ENCODE measurements around the gene TPP1.

Gene TPP1

GRCh38 chr11:6604081-6604626 lies 15.1 kb downstream of the TPP1 start:
- H3K36me3 ChIP-seq (ENCODE audit: control insufficient read depth, insufficient read depth, low read length) = no peaks in the 10 kb centered on the region
- H3K4me2 ChIP-seq (ENCODE audit: low read length) = peak overlapping the region; percentile 79
- peak overlapping the region; percentile 85 for H3K27ac ChIP-seq
- H3K9ac ChIP-seq = peak overlapping the region; percentile 76
- no peak for TF ChIP-seq CTCF (IDR thresholded peaks at IDR 0.05)
- peaks cover 20% of the 10 kb centered on the region for H3K79me2 ChIP-seq
- H3K27me3 ChIP-seq (ENCODE audit: control insufficient read depth, insufficient read depth, low read length) = no peaks in the 10 kb centered on the region
- H3K9me3 ChIP-seq (ENCODE audit: control insufficient read depth, low read length) = no peaks in the 10 kb centered on the region
- peaks cover 10% of the 10 kb centered on the region for H3K4me1 ChIP-seq
- peak overlapping the region; percentile 83 for H2AFZ ChIP-seq
- peak overlapping the region; percentile 90 for H3K4me3 ChIP-seq (ENCODE audit: low read depth, low read length)

- Histone ChIP-seq H3K4me3 (ENCODE audit: low read depth, low read length) (peak within 1 kb of the TSS; percentile 90), H2AFZ (peak within 1 kb of the TSS; percentile 85), H3K4me2 (ENCODE audit: low read length) (peak within 1 kb of the TSS; percentile 79), H3K4me1 (peaks cover 10% of the 10 kb centered on the region), H3K9me3 (ENCODE audit: control insufficient read depth, low read length) (no peaks in the 10 kb centered on the region), H3K9ac (peak within 1 kb of the TSS; percentile 76), H3K79me2 (peaks cover 20% of the 10 kb centered on the region), H3K36me3 (ENCODE audit: control insufficient read depth, insufficient read depth, low read length) (no peaks in the 10 kb centered on the region), H3K27me3 (ENCODE audit: control insufficient read depth, insufficient read depth, low read length) (no peaks in the 10 kb centered on the region), H3K27ac (peak within 1 kb of the TSS; percentile 85)
- TF ChIP-seq CTCF (IDR thresholded peaks at IDR 0.05) = no peak
Measured at GRCh38 chr11:6603287-6604080, 15.7 kb downstream of the TPP1 start, which contains the start of the genes ILK and RRP8. Gene ILK, plus strand, starts transcription at chr11:6603774. Its CDS starts 498 bp downstream, at chr11:6604272. Gene RRP8, minus strand, starts transcription at chr11:6603616. Its CDS starts 114 bp downstream, at chr11:6603502.

- Histone ChIP-seq H3K4me1 (peaks cover 10% of the 10 kb centered on the region), H3K79me2 (peaks cover 18% of the 10 kb centered on the region), H3K9ac (no peak overlapping the region), H3K9me3 (ENCODE audit: control insufficient read depth, low read length) (no peaks in the 10 kb centered on the region), H3K36me3 (ENCODE audit: control insufficient read depth, insufficient read depth, low read length) (no peaks in the 10 kb centered on the region), H2AFZ (no peak overlapping the region), H3K4me2 (ENCODE audit: low read length) (peak overlapping the region; percentile 70), H3K27me3 (ENCODE audit: control insufficient read depth, insufficient read depth, low read length) (no peaks in the 10 kb centered on the region), H3K27ac (peak overlapping the region; percentile 85), H3K4me3 (ENCODE audit: low read depth, low read length) (peak overlapping the region; percentile 90)
- no peak for TF ChIP-seq CTCF (IDR thresholded peaks at IDR 0.05)
Measured at GRCh38 chr11:6602096-6602940, 16.9 kb downstream of the TPP1 start.

GRCh38 chr11:6601041-6601461 lies 18.2 kb downstream of the TPP1 start:
- H3K27me3 ChIP-seq (ENCODE audit: control insufficient read depth, insufficient read depth, low read length) = no peaks in the 10 kb centered on the region
- no peaks in the 10 kb centered on the region for H3K36me3 ChIP-seq (ENCODE audit: control insufficient read depth, insufficient read depth, low read length)
- no peak overlapping the region for H3K4me3 ChIP-seq (ENCODE audit: low read depth, low read length)
- peaks cover 8% of the 10 kb centered on the region for H3K4me1 ChIP-seq
- H3K79me2 ChIP-seq = peaks cover 14% of the 10 kb centered on the region
- H3K4me2 ChIP-seq (ENCODE audit: low read length) = no peak overlapping the region
- no peak for TF ChIP-seq CTCF (IDR thresholded peaks at IDR 0.05)
- no peak overlapping the region for H3K27ac ChIP-seq
- no peak overlapping the region for H3K9ac ChIP-seq
- no peak overlapping the region for H2AFZ ChIP-seq
- no peaks in the 10 kb centered on the region for H3K9me3 ChIP-seq (ENCODE audit: control insufficient read depth, low read length)
